Stomach (tissue), 9 donors: ENCODE data around the gene PPP2R3B. TPM values are rescaled to one million over a fixed set of nuclear protein-coding genes. Genes with fewer than 3 reads are reported as not detected.

Experiments used
- DNase-seq, 2 donors: peaks; one replicate each; pipeline versions ENCODE4 v3.0.0 to v3.0.0-alpha.2; 2013 to 2019
- H3K27ac ChIP-seq, 5 donors: fragments of 200-600 bp in 4 of 5; sonication (generic) in 4 of 5; one replicate each; pipeline ENCODE4 v1.5.1; 2013 to 2019; ENCODE audit warnings: mild to moderate bottlenecking in 1 of 5, moderate library complexity in 1 of 5
- H3K27me3 ChIP-seq, 3 donors: fragments of 200-600 bp; sonication (generic); one replicate each; pipeline ENCODE4 v1.5.1; 2017 to 2019; ENCODE audit warnings: mixed run types in 1 of 3
- H3K36me3 ChIP-seq, 4 donors: fragments of 200-600 bp; sonication (generic); 1 replicate in 3 of 4; 2 replicates in 1 of 4; pipeline ENCODE4 v1.5.1; 2016 to 2019
- H3K4me1 ChIP-seq, 4 donors: fragments of 200-600 bp; sonication (generic); one replicate each; pipeline ENCODE4 v1.5.1; 2016 to 2019
- H3K4me3 ChIP-seq, 4 donors: fragments of 200-600 bp; sonication (generic) in 3 of 4; one replicate each; pipeline ENCODE4 v1.5.1; 2016 to 2019; ENCODE audit warnings: mild to moderate bottlenecking in 1 of 4
- H3K9me3 ChIP-seq, 4 donors: fragments of 200-600 bp; sonication (generic); one replicate each; pipeline ENCODE4 v1.5.1; 2016 to 2019
- EP300 ChIP-seq: sonication (generic); formaldehyde crosslinking; IDR thresholded peaks from one replicate; pipeline ENCODE4 v1.6.1; 2017; ENCODE audit warnings: antibody characterized with exemption
- POLR2A ChIP-seq, 4 donors: fragments of 450-650 bp; IDR thresholded peaks; one replicate each; pipeline ENCODE4 v1.6.1; 2016; ENCODE audit warnings: antibody characterized with exemption in 4 of 4, control low read depth in 2 of 4, mild to moderate bottlenecking in 1 of 4, moderate library complexity in 1 of 4
- POLR2AphosphoS5 ChIP-seq, 3 donors: sonication (generic); formaldehyde crosslinking; IDR thresholded peaks; one replicate each; pipeline ENCODE4 v1.6.1; 2016; ENCODE audit warnings: antibody characterized with exemption in 3 of 3
- WGBS, 5 donors: extraction: QIAGEN DNeasy Blood & Tissue Kit in 3 of 5; methylation state at CpG; one replicate each; pipeline versions ENCODE4 v1.1.5 to v1.1.7; 2013 to 2018; 5-methylcytosine and 5-hydroxymethylcytosine counted together
- intact Hi-C: fragments of 100-400 bp; cut with DNase I; formaldehyde crosslinking; loops from one replicate; pipeline ENCODE4 v1.15.1; 2023; ENCODE audit warnings: low total_unique reads
- polyA plus RNA-seq, 3 donors: library from polyadenylated mRNA; stranded (reverse); fragments of 200-250 nt; gene quantifications; one replicate each; pipeline ENCODE4 v1.2.3, GENCODE V29; 2013
- small RNA-seq, 4 donors: library from RNA; depleted of rRNA; stranded (forward); fragments of <200 nt; gene quantifications; one replicate each; pipeline ENCODE3, GENCODE V24; 2016
- total RNA-seq, 5 donors: library from RNA; depleted of rRNA; stranded (reverse); fragments of >200 nt; gene quantifications; one replicate each; pipeline versions ENCODE4 v1.1.0 to v1.2.3, GENCODE V29; 2014 to 2016
- TF ChIP-seq, protein P1 (sequence below), 7 experiments: fragments of 450-650 bp in 4 of 7; fragments of 200-600 bp in 3 of 7; sonication (generic) in 3 of 7; IDR thresholded peaks; one replicate each; pipeline ENCODE4 v1.5.1; 2016 to 2019; ENCODE audit warnings: antibody characterized with exemption in 7 of 7, control low read depth in 2 of 7, mild to moderate bottlenecking in 1 of 7
- donor health status: healthy with polysubstance abuse.
- donor health status: Bipolar disorder and iron deficiency.
- donor health status: healthy.

The PPP2R3B gene
- total and polyA plus RNA-seq, 8 donors = 5.3 to 31.7 (median 15.0) TPM

GRCh38 chrX:290476-291166 is 96.1 kb downstream of the PPP2R3B start:
- Histone ChIP-seq H3K36me3 (peaks cover 39 to 91% (median 86%) of the 10 kb centered on the region in 4 donors), H3K27ac (no peak overlapping the region), H3K4me1 (no peaks in the 10 kb centered on the region), H3K27me3 (no peaks in the 10 kb centered on the region), H3K4me3 (no peak overlapping the region), H3K9me3 (no peaks in the 10 kb centered on the region)
- intact Hi-C loops = no loop called here
- DNase-seq = no peak
- TF ChIP-seq, protein P1, sequence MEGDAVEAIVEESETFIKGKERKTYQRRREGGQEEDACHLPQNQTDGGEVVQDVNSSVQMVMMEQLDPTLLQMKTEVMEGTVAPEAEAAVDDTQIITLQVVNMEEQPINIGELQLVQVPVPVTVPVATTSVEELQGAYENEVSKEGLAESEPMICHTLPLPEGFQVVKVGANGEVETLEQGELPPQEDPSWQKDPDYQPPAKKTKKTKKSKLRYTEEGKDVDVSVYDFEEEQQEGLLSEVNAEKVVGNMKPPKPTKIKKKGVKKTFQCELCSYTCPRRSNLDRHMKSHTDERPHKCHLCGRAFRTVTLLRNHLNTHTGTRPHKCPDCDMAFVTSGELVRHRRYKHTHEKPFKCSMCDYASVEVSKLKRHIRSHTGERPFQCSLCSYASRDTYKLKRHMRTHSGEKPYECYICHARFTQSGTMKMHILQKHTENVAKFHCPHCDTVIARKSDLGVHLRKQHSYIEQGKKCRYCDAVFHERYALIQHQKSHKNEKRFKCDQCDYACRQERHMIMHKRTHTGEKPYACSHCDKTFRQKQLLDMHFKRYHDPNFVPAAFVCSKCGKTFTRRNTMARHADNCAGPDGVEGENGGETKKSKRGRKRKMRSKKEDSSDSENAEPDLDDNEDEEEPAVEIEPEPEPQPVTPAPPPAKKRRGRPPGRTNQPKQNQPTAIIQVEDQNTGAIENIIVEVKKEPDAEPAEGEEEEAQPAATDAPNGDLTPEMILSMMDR (IDR thresholded peaks at IDR 0.05) = no peak
- TF ChIP-seq EP300 = no peak
- no peak for TF ChIP-seq POLR2A (IDR thresholded peaks at IDR 0.05)
- no peak for TF ChIP-seq POLR2AphosphoS5 (IDR thresholded peaks at IDR 0.05)
- 93 to 96% (median 94%) methylated on average over 29 to 42 of the region's 42 CpGs for WGBS, 5 donors

GRCh38 chrX:288561-288991 is 98.1 kb downstream of the PPP2R3B start:
- Histone ChIP-seq H3K36me3 (peaks cover 39 to 89% (median 82%) of the 10 kb centered on the region in 4 donors), H3K4me1 (peaks cover 0 to 5% (median 3%) of the 10 kb centered on the region in 4 donors), H3K9me3 (no peaks in the 10 kb centered on the region), H3K27me3 (no peaks in the 10 kb centered on the region), H3K4me3 (no peak overlapping the region), H3K27ac (no peak overlapping the region)
- DNase-seq = no peak
- 88 to 99% (median 96%) methylated on average over 14 to 25 of the region's 25 CpGs for WGBS, 5 donors
- intact Hi-C loops = no loop called here
- TF ChIP-seq POLR2AphosphoS5 (IDR thresholded peaks at IDR 0.05) (no peak), EP300 (no peak), POLR2A (IDR thresholded peaks at IDR 0.05) (no peak)
- TF ChIP-seq, protein P1 (IDR thresholded peaks at IDR 0.05) = no peak

DNA sequence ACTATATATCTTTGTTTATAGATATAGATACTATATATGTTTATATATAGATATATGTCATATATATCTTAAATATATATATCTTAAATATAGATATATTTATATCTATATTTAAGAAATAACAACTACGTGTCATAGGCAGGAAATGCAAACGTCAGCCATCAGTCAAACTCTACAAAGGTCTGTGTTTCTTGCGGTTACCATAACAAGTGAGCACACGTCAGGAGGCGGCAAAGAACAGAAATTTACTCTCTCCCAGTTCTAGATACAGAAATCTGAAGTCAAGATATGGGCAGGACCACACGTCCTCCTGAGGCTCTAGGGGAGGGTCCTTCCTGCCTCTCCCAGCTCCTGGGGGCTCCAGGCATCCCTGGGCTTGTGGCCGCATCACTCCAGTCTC is 99.0 kb downstream of the PPP2R3B start:
- peaks cover 31 to 80% (median 73%) of the 10 kb centered on the region in 4 donors for H3K36me3 ChIP-seq
- WGBS, 5 donors = 87 to 88% (median 87%) methylated on average over 6 to 7 of the region's 7 CpGs
- TF ChIP-seq, protein P1 (IDR thresholded peaks at IDR 0.05) = no peak
- TF ChIP-seq EP300 (no peak), POLR2AphosphoS5 (IDR thresholded peaks at IDR 0.05) (no peak), POLR2A (IDR thresholded peaks at IDR 0.05) (no peak)
- intact Hi-C loops = no loop called here
- H3K4me3 ChIP-seq = no peak overlapping the region
- H3K9me3 ChIP-seq = no peaks in the 10 kb centered on the region
- no peaks in the 10 kb centered on the region for H3K27me3 ChIP-seq
- no peak for DNase-seq
- no peak overlapping the region for H3K27ac ChIP-seq
- peaks cover 0 to 7% (median 5%) of the 10 kb centered on the region in 4 donors for H3K4me1 ChIP-seq

GRCh38 chrX:285076-285677 is 101.5 kb downstream of the PPP2R3B start:
- TF ChIP-seq EP300 = no peak
- TF ChIP-seq, protein P1 (IDR thresholded peaks at IDR 0.05) = no peak
- Histone ChIP-seq H3K27me3 (no peaks in the 10 kb centered on the region), H3K4me1 (peaks cover 0 to 22% (median 18%) of the 10 kb centered on the region in 4 donors), H3K4me3 (no peak overlapping the region), H3K36me3 (peaks cover 19 to 55% (median 48%) of the 10 kb centered on the region in 4 donors), H3K27ac (no peak overlapping the region), H3K9me3 (no peaks in the 10 kb centered on the region)
- 91 to 97% (median 95%) methylated on average over 13 of the region's 13 CpGs for WGBS, 5 donors
- no peak for DNase-seq
- intact Hi-C loops = no loop called here

Small RNAs within 50 kb of the gene (small RNA-seq; reads per million reads assigned to genes)
- 0 reads per million in 4 donors for gene RF00017

Other genes starting within 250 kb of the PPP2R3B start
- 100 to 1,000 TPM in 1 of 5 donors, 10 to 100 TPM in 3, 1 to 10 TPM in 1; 8.4 to 114 (median 30.3) TPM for gene PLCXD1, start 105.5 kb downstream of the PPP2R3B start, total RNA-seq
- 10 to 100 TPM; 13.3 to 45.1 (median 16.4) TPM for gene PLCXD1, start 105.5 kb downstream of the PPP2R3B start, polyA plus RNA-seq
- 10 to 100 TPM; 19.8 to 73.9 (median 36.8) TPM for gene GTPBP6, start 68.1 kb downstream of the PPP2R3B start, total RNA-seq
- 10 to 100 TPM; 47.7 to 53.4 (median 48.6) TPM for gene GTPBP6, start 68.1 kb downstream of the PPP2R3B start, polyA plus RNA-seq
- gene SHOX, start 243.9 kb upstream of the PPP2R3B start, total RNA-seq = 1 to 10 TPM in 1 of 5 donors, not detected in 4; 7.5 TPM
- not detected for gene SHOX, start 243.9 kb upstream of the PPP2R3B start, polyA plus RNA-seq